HL-60 (cell line): ENCODE measurements around the gene MRPS35.

Experiments used
- GABPA ChIP-seq: IDR thresholded peaks from 2 replicates; pipeline ENCODE4 v1.6.1; 2012; ENCODE audit warnings: low read depth
- TF ChIP-seq, protein P1 (sequence below): IDR thresholded peaks from one replicate; pipeline ENCODE4 v1.5.1; 2011; ENCODE audit warnings: low read length, control low read depth, inconsistent platforms; ENCODE audit not compliant: insufficient read depth
- TF ChIP-seq, protein P2 (sequence below): IDR thresholded peaks from 2 replicates; pipeline ENCODE4 v1.6.1; 2012; ENCODE audit warnings: low read depth; ENCODE audit not compliant: insufficient replicate concordance

DNA sequence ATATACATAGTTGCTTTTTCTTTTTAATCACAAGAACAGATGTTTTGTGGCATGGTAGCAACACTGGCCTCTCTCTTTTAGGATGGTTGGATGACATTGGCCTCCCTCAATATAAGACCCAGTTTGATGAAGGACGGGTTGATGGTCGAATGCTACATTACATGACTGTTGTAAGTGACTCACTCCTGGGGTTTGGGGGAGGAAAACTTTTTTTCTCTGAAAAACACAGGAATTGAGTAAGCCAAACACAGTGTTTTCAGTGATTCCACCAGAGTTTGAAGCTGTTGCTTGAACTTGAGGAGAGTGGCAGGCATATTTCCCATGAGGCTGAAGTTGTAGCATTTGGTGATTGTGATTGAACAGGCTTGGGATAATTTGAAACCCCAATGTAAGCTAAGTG is 28.1 kb upstream of the MRPS35 start:
- TF ChIP-seq, protein P1, sequence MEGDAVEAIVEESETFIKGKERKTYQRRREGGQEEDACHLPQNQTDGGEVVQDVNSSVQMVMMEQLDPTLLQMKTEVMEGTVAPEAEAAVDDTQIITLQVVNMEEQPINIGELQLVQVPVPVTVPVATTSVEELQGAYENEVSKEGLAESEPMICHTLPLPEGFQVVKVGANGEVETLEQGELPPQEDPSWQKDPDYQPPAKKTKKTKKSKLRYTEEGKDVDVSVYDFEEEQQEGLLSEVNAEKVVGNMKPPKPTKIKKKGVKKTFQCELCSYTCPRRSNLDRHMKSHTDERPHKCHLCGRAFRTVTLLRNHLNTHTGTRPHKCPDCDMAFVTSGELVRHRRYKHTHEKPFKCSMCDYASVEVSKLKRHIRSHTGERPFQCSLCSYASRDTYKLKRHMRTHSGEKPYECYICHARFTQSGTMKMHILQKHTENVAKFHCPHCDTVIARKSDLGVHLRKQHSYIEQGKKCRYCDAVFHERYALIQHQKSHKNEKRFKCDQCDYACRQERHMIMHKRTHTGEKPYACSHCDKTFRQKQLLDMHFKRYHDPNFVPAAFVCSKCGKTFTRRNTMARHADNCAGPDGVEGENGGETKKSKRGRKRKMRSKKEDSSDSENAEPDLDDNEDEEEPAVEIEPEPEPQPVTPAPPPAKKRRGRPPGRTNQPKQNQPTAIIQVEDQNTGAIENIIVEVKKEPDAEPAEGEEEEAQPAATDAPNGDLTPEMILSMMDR: no peak
- TF ChIP-seq GABPA: no peak
- TF ChIP-seq, protein P2, sequence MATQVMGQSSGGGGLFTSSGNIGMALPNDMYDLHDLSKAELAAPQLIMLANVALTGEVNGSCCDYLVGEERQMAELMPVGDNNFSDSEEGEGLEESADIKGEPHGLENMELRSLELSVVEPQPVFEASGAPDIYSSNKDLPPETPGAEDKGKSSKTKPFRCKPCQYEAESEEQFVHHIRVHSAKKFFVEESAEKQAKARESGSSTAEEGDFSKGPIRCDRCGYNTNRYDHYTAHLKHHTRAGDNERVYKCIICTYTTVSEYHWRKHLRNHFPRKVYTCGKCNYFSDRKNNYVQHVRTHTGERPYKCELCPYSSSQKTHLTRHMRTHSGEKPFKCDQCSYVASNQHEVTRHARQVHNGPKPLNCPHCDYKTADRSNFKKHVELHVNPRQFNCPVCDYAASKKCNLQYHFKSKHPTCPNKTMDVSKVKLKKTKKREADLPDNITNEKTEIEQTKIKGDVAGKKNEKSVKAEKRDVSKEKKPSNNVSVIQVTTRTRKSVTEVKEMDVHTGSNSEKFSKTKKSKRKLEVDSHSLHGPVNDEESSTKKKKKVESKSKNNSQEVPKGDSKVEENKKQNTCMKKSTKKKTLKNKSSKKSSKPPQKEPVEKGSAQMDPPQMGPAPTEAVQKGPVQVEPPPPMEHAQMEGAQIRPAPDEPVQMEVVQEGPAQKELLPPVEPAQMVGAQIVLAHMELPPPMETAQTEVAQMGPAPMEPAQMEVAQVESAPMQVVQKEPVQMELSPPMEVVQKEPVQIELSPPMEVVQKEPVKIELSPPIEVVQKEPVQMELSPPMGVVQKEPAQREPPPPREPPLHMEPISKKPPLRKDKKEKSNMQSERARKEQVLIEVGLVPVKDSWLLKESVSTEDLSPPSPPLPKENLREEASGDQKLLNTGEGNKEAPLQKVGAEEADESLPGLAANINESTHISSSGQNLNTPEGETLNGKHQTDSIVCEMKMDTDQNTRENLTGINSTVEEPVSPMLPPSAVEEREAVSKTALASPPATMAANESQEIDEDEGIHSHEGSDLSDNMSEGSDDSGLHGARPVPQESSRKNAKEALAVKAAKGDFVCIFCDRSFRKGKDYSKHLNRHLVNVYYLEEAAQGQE: no peak
